K562 (cell line): ENCODE measurements around the gene MVB12B. TPM values are rescaled to one million over a fixed set of nuclear protein-coding genes. Genes with fewer than 3 reads are reported as not detected.

ENCODE experiments used
- ATAC-seq: fragments of 200-7000 bp; cut with Tn5 transposase; 3 replicates; pipeline ENCODE4 v1.9.1; 2020; ENCODE audit warnings: moderate library complexity
- BruUV-seq: library from RNA; stranded (reverse); fragments of 400-500 nt; replicated peaks from 2 replicates; lab custom pipeline; 2021; lab: Mats Ljungman, UMichigan
- CTCF ChIA-PET: fragments of 300-600 bp; formaldehyde crosslinking; extraction: SDS; loops from one replicate; lab custom pipeline; 2021; ENCODE audit warnings: low intra/inter-chr PET ratio; lab: Yijun Ruan, JAX
- POLR2A ChIA-PET: fragments of 300-600, 350-650 bp; sonication (Branson Sonifier 250); formaldehyde crosslinking; extraction: SDS; loops from one replicate; lab custom pipeline; 2021; ENCODE audit warnings: antibody characterized with exemption, inconsistent platforms; lab: Yijun Ruan, JAX
- DNase-seq, 4 experiments: peaks; one replicate each; pipeline versions ENCODE4 v3.0.0 to v3.0.0-alpha.2; 2011 to 2018; ENCODE audit warnings: low spot score in 3 of 4, mixed read lengths in 3 of 4; ENCODE audit errors: extremely low read depth in 1 of 4
- FAIRE-seq: peaks from 2 replicates; lab custom pipeline; 2011; peaks lifted over from hg19 to GRCh38; lab: Jason Lieb, UNC
- H2AFZ ChIP-seq: 2 replicates; pipeline ENCODE4 v1.6.0; 2011; ENCODE audit warnings: low read depth, low read length, control low read depth, inconsistent platforms
- H3K27ac ChIP-seq: fragments of 200-600 bp; 3 replicates; pipeline ENCODE4 v1.8.0; 2011; ENCODE audit warnings: low read depth, mild to moderate bottlenecking, control low read depth, inconsistent platforms, low read length, moderate library complexity, mixed read lengths; ENCODE audit errors: extremely low read depth
- H3K27me3 ChIP-seq, 2 experiments: fragments of 300-600 bp in 1 of 2; 2 replicates in 1 of 2; 3 replicates in 1 of 2; pipeline versions ENCODE4 v1.6.0 to v1.8.0; 2011; ENCODE audit warnings: inconsistent platforms in 2 of 2, low read length in 2 of 2, mild to moderate bottlenecking in 1 of 2, mixed read lengths in 1 of 2, moderate library complexity in 1 of 2; ENCODE audit not compliant: control insufficient read depth in 2 of 2, insufficient read depth in 2 of 2
- H3K36me3 ChIP-seq: fragments of 300-600 bp; 3 replicates; pipeline ENCODE4 v1.8.0; 2011; ENCODE audit warnings: mild to moderate bottlenecking, low read length, inconsistent platforms; ENCODE audit not compliant: control insufficient read depth, insufficient read depth
- H3K4me1 ChIP-seq, 2 experiments: fragments of 200-600 bp in 1 of 2; replicated peaks in 1 of 2; 2 replicates in 1 of 2; 3 replicates in 1 of 2; pipeline versions ENCODE4 v1.5.1 to v1.8.0; 2011; ENCODE audit warnings: inconsistent platforms in 2 of 2, low read length in 2 of 2, mild to moderate bottlenecking in 1 of 2, mixed read lengths in 1 of 2, moderate library complexity in 1 of 2; ENCODE audit not compliant: control insufficient read depth in 2 of 2, insufficient read depth in 2 of 2
- H3K4me2 ChIP-seq: 2 replicates; pipeline ENCODE4 v1.6.1; 2011; ENCODE audit warnings: low read length, control low read depth, inconsistent platforms, mixed read lengths; ENCODE audit not compliant: insufficient read depth
- H3K4me3 ChIP-seq: fragments of 200-600 bp; sonication (generic), shearing (Covaris generic); 2 replicates; pipeline ENCODE4 v1.5.1; 2016; ENCODE audit warnings: control low read depth, inconsistent platforms
- H3K79me2 ChIP-seq: fragments of 200-600 bp; 3 replicates; pipeline ENCODE4 v1.8.0; 2011; ENCODE audit warnings: low read length, inconsistent platforms; ENCODE audit not compliant: control insufficient read depth, insufficient read depth
- H3K9ac ChIP-seq, 2 experiments: 2 replicates each; pipeline versions ENCODE4 v1.6.0 to v1.6.1; 2011; ENCODE audit warnings: low read depth in 2 of 2, low read length in 2 of 2, control low read depth in 1 of 2, inconsistent platforms in 1 of 2, mild to moderate bottlenecking in 1 of 2, mixed read lengths in 1 of 2; ENCODE audit not compliant: insufficient read depth in 1 of 2
- H3K9me1 ChIP-seq: one replicate; pipeline ENCODE4 v1.6.0; 2011; ENCODE audit warnings: inconsistent platforms, mild to moderate bottlenecking, low read length, moderate library complexity; ENCODE audit not compliant: control insufficient read depth, insufficient read depth
- H3K9me3 ChIP-seq: replicated peaks from 2 replicates; pipeline ENCODE4 v1.5.1; 2011; ENCODE audit warnings: low read depth, low read length, inconsistent platforms; ENCODE audit not compliant: control insufficient read depth, insufficient read depth
- H4K20me1 ChIP-seq: replicated peaks from 2 replicates; pipeline ENCODE4 v1.6.1; 2011; ENCODE audit warnings: low read length, inconsistent platforms, mixed read lengths; ENCODE audit not compliant: control insufficient read depth, insufficient read depth
- ATF4 ChIP-seq: fragments of 450-650 bp; formaldehyde crosslinking; IDR thresholded peaks from 2 replicates; pipeline ENCODE4 v1.4.0; 2022; ENCODE audit warnings: mild to moderate bottlenecking, moderate library complexity
- ERF ChIP-seq: fragments of 450-650 bp; formaldehyde crosslinking; IDR thresholded peaks from 2 replicates; pipeline ENCODE4 v1.4.0; 2020; ENCODE audit warnings: mild to moderate bottlenecking, mixed read lengths
- EZH2 ChIP-seq: IDR thresholded peaks from 2 replicates; pipeline ENCODE4 v1.6.1; 2012; ENCODE audit warnings: low read depth, mild to moderate bottlenecking, inconsistent platforms, low read length, borderline replicate concordance
- GABPB1 ChIP-seq: sonication (generic); formaldehyde crosslinking; IDR thresholded peaks from 2 replicates; pipeline ENCODE4 v1.8.0; 2022; ENCODE audit warnings: mild to moderate bottlenecking, missing genetic modification reagents
- RFX5 ChIP-seq: IDR thresholded peaks from 2 replicates; pipeline ENCODE4 v1.6.1; 2011; ENCODE audit warnings: low read depth, mild to moderate bottlenecking, improper control_type of control experiment, low read length
- SMC3 ChIP-seq: conservative IDR thresholded peaks from 2 replicates; pipeline ENCODE4 v1.6.1; 2011; ENCODE audit warnings: low read depth, low read length, improper control_type of control experiment; ENCODE audit not compliant: insufficient read depth
- SRSF3 ChIP-seq: fragments of 200-400 bp; formaldehyde crosslinking; IDR thresholded peaks from 2 replicates; pipeline ENCODE4 v1.6.1; 2016; ENCODE audit warnings: mild to moderate bottlenecking, low read length, moderate library complexity; ENCODE audit not compliant: insufficient read depth
- ZBTB40 ChIP-seq, 2 experiments: fragments of 450-650 bp in 1 of 2; sonication (generic) in 1 of 2; formaldehyde crosslinking in 1 of 2; IDR thresholded peaks; 2 replicates each; pipeline versions ENCODE4 v1.7.1 to v1.9.0; 2016 to 2022; ENCODE audit warnings: inconsistent platforms in 1 of 2, mild to moderate bottlenecking in 1 of 2, missing genetic modification reagents in 1 of 2
- ZNF282 ChIP-seq: sonication (generic); formaldehyde crosslinking; IDR thresholded peaks from 2 replicates; pipeline ENCODE4 v1.8.1; 2023; ENCODE audit warnings: missing genetic modification reagents
- ZNF740 ChIP-seq, 3 experiments: fragments of 200-800 bp in 1 of 3; sonication (Bioruptor generic) in 1 of 3; sonication (generic) in 1 of 3; formaldehyde crosslinking in 1 of 3; IDR thresholded peaks; 2 replicates each; pipeline versions ENCODE4 v1.6.1 to v1.8.0; 2016 to 2022; ENCODE audit warnings: mild to moderate bottlenecking in 2 of 3, missing compliant biosample characterization in 2 of 3, missing genetic modification characterization in 2 of 3, missing genetic modification reagents in 1 of 3
- WGBS: fragments of 100-300 bp; shearing (Covaris generic); methylation state at CpG from one replicate; pipeline ENCODE4 v1.1.6; 2016; ENCODE audit warnings: low coverage, mixed read lengths; ENCODE audit not compliant: insufficient coverage; ENCODE audit errors: missing lambda C conversion rate; 5-methylcytosine and 5-hydroxymethylcytosine counted together
- in situ Hi-C: fragments of 300-500 bp; cut with MboI; formaldehyde crosslinking; loops from 4 replicates; pipeline ENCODE4 v1.15.0; 2018; ENCODE audit warnings: inconsistent platforms, mixed read lengths
- intact Hi-C: fragments of 100-400 bp; cut with micrococcal nuclease; formaldehyde crosslinking; loops from 2 replicates; pipeline ENCODE4 v1.14.2; 2022
- polyA plus RNA-seq, 8 experiments: library from polyadenylated mRNA; depleted of rRNA in 4 of 8; stranded (reverse) in 5 of 8; unstranded in 3 of 8; fragments of >200 nt; fragmentation: Nextera tagmentation in 2 of 8; fragmentation: Illumina TruSeq in 1 of 8; extraction: Ambion mirVana in 2 of 8; extraction: Trizol in 1 of 8; gene quantifications; 2 replicates each; pipeline versions ENCODE4 v1.2.1 to v1.2.3, GENCODE V29; 2011 to 2014; ENCODE audit warnings: inconsistent platforms in 1 of 8, missing spikeins in 1 of 8
- total RNA-seq, 7 experiments: library from RNA; depleted of rRNA in 6 of 7; stranded (reverse); fragments of >200 nt in 6 of 7; fragmentation: Illumina TruSeq in 2 of 7; extraction: Trizol in 2 of 7; gene quantifications; 2 replicates each; pipeline versions ENCODE4 v1.2.1 to v1.2.3, GENCODE V29; 2011 to 2021; ENCODE audit warnings: low replicate concordance in 1 of 7

Gene MVB12B
- total and polyA plus RNA-seq, 9 of the 15 experiments (the other 6 are each of a cell fraction or from before 2014, with no cell fraction given): not detected

- ATAC-seq (no peak), FAIRE-seq (no peak), DNase-seq (no peak)
- H2AFZ ChIP-seq: no peak overlapping the region
- H3K4me2 ChIP-seq: no peak overlapping the region
- in situ Hi-C loops (loop anchor here (25.0 kb wide), 1 partner anchor 1228 kb away; the partner anchor contains the start of gene GAPVD1), intact Hi-C loops (loop anchor here (5.0 to 10.0 kb wide), 3 partner anchors 55 to 1083 kb away; no protein-coding TSS in a partner anchor)
- BruUV-seq: no TSS peak
- H3K4me1 ChIP-seq: no peaks in the 10 kb centered on the region
- H3K4me3 ChIP-seq: no peak overlapping the region
- under 1% methylated on average over 16 of the region's 19 CpGs for WGBS
- peaks cover 10 to 60% of the 10 kb centered on the region in 2 experiments for H3K27me3 ChIP-seq
- H3K27ac ChIP-seq: no peak overlapping the region
- POLR2A ChIA-PET: interaction anchor here (1.0 kb wide), 1 partner anchor 91 kb away, joined by 3 read pairs; no protein-coding TSS in a partner anchor
- no peak overlapping the region for H3K9ac ChIP-seq
- no peaks in the 10 kb centered on the region for H3K36me3 ChIP-seq
- H3K9me3 ChIP-seq: no peaks in the 10 kb centered on the region
- peaks cover 15% of the 10 kb centered on the region; the same call in 1 of the 2 replicates for H4K20me1 ChIP-seq
- CTCF ChIA-PET: interaction anchor here (0.7 kb wide), 1 partner anchor 1114 kb away, joined by 3 read pairs; no protein-coding TSS in a partner anchor
- H3K9me1 ChIP-seq: no peaks in the 10 kb centered on the region
- no peaks in the 10 kb centered on the region for H3K79me2 ChIP-seq
- TF ChIP-seq ZBTB40 (IDR thresholded peaks at IDR 0.05): no peak
- TF ChIP-seq ZBTB40 (CRISPR knock-in tag; IDR thresholded peaks at IDR 0.05): no peak
- no peak for TF ChIP-seq SRSF3
- no peak for TF ChIP-seq ZNF282 (CRISPR knock-in tag)
- no peak for TF ChIP-seq RFX5
- no peak for TF ChIP-seq ERF
- TF ChIP-seq SMC3: no peak
- no peak for TF ChIP-seq GABPB1 (CRISPR knock-in tag)
- TF ChIP-seq EZH2: no peak
- TF ChIP-seq ZNF740 (CRISPR knock-in tag; IDR thresholded peaks at IDR 0.05): no peak
- TF ChIP-seq ZNF740 (tag; IDR thresholded peaks at IDR 0.05): no peak
- no peak for TF ChIP-seq ATF4 (CRISPR knock-in tag)
Measured at GRCh38 chr9:126490214-126490631, 163.6 kb downstream of the MVB12B start.
